Uterus (tissue), 2 donors: ENCODE results near the gene FAM229B.

Source experiments
- POLR2A ChIP-seq, 2 donors: fragments of 450-650 bp; IDR thresholded peaks; one replicate each; pipeline ENCODE4 v1.6.1; 2016; ENCODE audit warnings: antibody characterized with exemption in 2 of 2, mild to moderate bottlenecking in 1 of 2, moderate library complexity in 1 of 2
- TF ChIP-seq, protein P1 (sequence below), 4 experiments: fragments of 200-600 bp in 2 of 4; fragments of 450-650 bp in 2 of 4; sonication (generic) in 2 of 4; IDR thresholded peaks; one replicate each; pipeline ENCODE4 v1.5.1; 2016 to 2019; ENCODE audit warnings: antibody characterized with exemption in 4 of 4, mild to moderate bottlenecking in 2 of 4, moderate library complexity in 1 of 4

DNA sequence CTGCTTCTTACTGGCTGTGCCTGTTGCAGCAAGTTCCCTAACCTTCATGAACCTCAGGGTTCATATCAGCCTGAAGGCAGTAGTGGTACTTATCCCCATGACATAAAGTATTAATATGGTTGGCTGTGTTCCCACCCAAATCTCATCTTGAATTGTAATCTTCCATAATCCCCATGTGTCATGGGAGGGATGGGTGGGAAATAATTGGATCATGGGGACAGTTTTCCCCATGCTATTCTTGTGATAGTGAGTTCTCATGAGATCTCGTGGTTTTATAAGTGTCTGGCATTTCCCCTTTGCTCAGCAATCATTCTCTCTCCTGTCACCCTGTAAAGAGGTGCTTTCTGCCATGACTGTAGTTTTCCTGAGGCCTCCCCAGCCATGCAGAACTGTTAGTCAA, 61.8 kb downstream of the FAM229B start:
- TF ChIP-seq, protein P1, sequence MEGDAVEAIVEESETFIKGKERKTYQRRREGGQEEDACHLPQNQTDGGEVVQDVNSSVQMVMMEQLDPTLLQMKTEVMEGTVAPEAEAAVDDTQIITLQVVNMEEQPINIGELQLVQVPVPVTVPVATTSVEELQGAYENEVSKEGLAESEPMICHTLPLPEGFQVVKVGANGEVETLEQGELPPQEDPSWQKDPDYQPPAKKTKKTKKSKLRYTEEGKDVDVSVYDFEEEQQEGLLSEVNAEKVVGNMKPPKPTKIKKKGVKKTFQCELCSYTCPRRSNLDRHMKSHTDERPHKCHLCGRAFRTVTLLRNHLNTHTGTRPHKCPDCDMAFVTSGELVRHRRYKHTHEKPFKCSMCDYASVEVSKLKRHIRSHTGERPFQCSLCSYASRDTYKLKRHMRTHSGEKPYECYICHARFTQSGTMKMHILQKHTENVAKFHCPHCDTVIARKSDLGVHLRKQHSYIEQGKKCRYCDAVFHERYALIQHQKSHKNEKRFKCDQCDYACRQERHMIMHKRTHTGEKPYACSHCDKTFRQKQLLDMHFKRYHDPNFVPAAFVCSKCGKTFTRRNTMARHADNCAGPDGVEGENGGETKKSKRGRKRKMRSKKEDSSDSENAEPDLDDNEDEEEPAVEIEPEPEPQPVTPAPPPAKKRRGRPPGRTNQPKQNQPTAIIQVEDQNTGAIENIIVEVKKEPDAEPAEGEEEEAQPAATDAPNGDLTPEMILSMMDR (IDR thresholded peaks at IDR 0.05) = no peak
- no peak for TF ChIP-seq POLR2A (IDR thresholded peaks at IDR 0.05)
